ENCODE data around the gene SLC22A31.
"Not testable (repeated sequence)": the region's sequence is repeated elsewhere in the genome, so short reads cannot be mapped to it uniquely, and the experiment has no call there.

The SLC22A31 gene

DNA sequence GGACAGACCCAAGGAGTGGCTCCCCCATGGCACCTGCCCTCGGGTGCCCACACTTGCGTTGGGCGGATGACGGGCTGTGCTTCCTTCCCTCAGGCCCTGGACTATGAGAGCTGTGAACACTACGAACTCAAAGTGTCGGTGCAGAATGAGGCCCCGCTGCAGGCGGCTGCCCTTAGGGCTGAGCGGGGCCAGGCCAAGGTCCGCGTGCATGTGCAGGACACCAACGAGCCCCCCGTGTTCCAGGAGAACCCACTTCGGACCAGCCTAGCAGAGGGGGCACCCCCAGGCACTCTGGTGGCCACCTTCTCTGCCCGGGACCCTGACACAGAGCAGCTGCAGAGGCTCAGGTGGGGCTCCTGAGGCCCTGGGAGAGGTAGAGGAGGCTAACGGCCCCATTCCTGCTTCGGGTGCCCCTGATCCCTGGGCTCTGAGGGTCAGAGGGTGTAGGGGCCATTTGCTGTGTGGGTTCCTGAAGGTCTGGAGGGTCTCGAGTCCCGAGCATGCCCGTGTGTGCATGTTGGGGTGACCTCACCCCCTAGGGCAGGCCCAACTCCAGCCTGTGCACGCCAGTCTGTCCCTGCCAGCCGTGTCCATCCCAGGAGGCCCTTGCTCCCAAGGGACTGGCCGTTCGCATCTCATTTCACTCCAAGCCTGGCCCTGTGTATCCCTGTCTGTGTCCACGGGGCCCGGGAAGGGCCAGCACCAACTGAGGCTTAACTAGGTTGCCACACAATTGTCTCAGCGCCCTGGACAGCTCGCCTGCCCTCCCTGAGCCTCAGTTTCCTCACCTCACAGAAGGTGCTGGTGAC, 10.0 kb downstream of the SLC22A31 start:
- TF ChIP-seq, protein P1, sequence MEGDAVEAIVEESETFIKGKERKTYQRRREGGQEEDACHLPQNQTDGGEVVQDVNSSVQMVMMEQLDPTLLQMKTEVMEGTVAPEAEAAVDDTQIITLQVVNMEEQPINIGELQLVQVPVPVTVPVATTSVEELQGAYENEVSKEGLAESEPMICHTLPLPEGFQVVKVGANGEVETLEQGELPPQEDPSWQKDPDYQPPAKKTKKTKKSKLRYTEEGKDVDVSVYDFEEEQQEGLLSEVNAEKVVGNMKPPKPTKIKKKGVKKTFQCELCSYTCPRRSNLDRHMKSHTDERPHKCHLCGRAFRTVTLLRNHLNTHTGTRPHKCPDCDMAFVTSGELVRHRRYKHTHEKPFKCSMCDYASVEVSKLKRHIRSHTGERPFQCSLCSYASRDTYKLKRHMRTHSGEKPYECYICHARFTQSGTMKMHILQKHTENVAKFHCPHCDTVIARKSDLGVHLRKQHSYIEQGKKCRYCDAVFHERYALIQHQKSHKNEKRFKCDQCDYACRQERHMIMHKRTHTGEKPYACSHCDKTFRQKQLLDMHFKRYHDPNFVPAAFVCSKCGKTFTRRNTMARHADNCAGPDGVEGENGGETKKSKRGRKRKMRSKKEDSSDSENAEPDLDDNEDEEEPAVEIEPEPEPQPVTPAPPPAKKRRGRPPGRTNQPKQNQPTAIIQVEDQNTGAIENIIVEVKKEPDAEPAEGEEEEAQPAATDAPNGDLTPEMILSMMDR (IDR thresholded peaks at IDR 0.05; ENCODE audit: extremely low read depth, missing control alignments) = no peak
- DNase-seq (ENCODE audit: low spot score) = no peak

DNA sequence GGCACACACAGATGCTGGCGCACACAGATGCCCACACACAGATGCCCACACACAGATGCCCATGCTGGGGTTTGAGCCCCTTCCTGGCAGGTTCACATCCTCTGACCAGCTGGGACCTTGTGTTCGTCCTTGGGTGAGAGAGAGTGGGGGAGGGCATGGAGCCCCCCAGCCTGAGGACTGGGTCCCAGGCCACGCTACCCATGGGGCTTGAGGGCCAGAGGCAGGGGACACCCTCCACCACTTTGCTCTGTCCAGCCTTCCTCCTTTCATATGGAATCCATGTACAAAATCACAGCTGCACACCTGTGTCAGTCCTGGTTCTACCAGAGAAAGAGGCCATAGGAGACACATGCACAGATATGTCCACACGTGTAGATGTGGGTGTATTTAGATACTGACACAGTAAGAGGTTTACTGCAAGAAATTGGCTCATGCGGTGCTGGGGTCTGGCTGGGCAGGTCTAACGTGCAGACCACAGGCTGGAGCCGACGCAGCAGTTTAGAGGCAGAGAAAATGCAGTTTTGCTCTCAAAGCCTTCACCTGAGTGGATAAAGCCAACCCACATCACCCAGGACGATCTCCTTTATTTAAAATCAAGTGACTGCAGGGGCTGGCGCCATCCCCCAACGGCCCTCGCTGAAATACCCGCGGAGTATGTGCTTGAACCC, 10.8 kb downstream of the SLC22A31 start:
- DNase-seq (ENCODE audit: low spot score) = no peak
- TF ChIP-seq, protein P1 (IDR thresholded peaks at IDR 0.05; ENCODE audit: extremely low read depth, missing control alignments) = no peak

DNA sequence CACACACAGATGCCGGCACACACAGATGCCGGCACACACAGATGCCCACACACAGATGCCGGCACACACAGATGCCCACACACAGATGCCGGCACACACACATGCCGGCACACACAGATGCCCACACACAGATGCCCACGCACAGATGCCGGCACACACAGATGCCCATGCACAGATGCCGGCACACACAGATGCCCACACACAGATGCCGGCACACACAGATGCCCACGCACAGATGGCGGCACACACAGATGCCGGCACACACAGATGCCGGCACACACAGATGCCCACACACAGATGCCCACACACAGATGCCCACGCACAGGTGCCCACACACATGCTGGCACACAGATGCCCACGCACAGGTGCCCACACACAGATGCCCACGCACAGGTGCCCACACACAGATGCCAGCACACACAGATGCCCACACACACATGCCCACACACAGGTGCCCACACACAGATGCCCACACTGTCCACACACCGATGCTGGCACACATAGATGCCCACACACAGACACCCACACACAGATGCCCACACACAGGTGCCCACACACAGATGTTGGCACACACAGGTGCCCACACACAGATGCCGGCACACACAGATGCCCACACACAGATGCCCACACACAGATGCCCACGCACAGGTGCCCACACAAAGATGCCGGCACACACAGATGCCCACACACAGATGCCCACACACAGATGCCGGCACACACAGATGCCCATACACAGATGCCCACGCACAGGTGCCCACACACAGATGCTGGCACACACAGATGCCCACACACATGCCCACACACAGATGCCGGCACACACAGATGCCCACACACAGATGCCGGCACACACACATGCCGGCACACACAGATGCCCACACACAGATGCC, 11.6 kb downstream of the SLC22A31 start:
- not testable (repeated sequence) for DNase-seq (ENCODE audit: low spot score)

DNA sequence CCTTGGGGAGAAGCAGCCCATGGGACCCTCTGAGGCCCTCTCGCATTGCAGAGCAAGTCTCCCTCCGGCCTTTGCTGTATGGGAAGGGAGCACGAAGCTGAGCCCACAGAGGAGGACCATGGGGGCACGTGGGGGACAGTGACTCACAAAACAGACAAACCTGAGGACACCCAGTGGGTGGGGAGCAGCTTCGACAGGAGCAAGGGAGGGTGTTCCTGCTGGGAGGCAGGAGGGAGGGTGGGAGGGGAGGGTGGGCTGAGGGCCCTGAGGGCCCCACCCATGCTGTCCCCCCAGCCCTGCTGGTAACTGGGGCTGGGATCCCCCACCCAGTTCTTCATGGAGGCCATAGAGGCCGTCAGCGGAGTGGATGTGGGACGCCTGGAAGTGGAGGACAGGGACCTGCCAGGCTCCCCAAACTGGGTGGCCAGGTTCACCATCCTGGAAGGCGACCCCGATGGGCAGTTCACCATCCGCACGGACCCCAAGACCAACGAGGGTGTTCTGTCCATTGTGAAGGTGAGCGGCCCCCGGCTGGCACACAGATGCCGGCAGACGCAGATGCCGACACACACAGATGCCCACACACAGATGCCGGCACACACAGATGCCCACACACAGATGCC, 12.5 kb downstream of the SLC22A31 start:
- no peak for DNase-seq (ENCODE audit: low spot score)
- TF ChIP-seq, protein P1 (IDR thresholded peaks at IDR 0.05; ENCODE audit: extremely low read depth, missing control alignments) = no peak

DNA sequence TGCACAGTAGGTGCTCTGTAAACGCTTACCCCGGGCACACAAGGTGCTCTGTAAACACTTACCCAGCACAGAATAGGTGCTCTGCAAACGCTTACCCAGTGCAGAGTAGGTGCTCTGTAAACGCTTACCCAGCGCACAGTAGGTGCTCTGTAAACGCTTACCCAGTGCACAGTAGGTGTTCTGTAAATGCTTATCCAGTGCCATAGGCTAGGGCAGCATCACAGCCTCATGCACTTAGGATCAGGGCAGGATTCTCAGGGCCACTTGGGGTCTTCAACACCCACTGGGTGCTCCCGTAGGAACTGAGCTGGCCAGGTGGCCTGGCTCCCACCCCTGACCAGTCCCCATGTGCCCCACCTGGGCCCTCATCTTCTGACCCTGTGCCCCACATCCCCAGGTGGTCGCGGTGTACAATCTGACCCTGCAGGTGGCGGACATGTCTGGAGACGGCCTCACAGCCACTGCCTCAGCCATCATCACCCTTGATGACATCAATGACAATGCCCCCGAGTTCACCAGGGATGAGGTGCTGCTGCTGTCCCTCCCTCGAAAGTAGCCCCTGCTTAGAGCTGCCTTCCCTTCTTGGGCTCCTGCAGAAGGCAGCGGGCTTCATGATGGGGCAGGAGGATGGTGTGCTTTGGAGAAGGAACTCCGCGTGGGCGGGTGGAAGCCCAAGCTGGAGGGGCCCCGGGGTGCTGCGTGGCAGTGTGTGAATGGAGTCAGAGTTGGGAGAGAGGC, 13.1 kb downstream of the SLC22A31 start:
- TF ChIP-seq, protein P1 (IDR thresholded peaks at IDR 0.05; ENCODE audit: extremely low read depth, missing control alignments) = no peak
- no peak for DNase-seq (ENCODE audit: low spot score)

DNA sequence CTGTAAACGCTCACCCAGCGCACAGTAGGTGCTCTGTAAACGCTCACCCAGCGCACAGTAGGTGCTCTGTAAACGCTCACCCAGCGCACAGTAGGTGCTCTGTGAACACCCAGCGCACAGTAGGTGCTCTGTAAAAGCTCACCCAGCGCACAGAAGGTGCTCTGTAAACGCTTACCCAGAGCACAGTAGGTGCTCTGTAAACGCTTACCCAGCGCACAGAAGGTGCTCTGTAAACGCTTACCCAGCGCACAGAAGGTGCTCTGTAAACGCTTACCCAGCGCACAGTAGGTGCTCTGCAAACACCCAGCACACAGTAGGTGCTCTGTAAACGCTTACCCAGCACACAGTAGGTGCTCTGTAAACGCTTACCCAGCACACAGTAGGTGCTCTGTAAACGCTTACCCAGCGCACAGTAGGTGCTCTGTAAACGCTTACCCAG, 13.7 kb downstream of the SLC22A31 start:
- DNase-seq (ENCODE audit: low spot score) = not testable (repeated sequence)

DNA sequence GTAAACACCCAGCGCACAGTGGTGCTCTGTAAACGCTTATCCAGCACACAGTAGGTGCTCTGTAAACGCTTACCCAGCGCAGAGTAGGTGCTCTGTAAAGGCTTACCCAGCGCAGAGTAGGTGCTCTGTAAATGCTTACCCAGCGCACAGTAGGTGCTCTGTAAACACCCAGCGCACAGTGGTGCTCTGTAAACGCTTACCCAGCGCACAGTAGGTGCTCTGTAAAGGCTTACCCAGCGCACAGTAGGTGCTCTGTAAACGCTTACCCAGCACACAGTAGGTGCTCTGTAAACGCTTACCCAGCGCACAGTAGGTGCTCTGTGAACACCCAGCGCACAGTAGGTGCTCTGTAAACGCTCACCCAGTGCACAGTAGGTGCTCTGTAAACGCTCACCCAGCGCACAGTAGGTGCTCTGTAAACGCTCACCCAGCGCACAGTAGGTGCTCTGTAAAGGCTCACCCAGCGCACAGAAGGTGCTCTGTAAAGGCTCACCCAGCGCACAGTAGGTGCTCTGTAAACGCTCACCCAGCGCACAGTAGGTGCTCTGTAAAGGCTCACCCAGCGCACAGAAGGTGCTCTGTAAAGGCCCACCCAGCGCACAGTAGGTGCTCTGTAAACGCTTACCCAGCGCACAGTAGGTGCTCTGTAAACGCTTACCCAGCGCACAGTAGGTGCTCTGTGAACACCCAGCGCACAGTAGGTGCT, 14.3 kb downstream of the SLC22A31 start:
- DNase-seq (ENCODE audit: low spot score) = not testable (repeated sequence)

All from GM20000 (cell line).